Measurements from ENCODE around the gene ANGPTL2.

Gene ANGPTL2

DNA sequence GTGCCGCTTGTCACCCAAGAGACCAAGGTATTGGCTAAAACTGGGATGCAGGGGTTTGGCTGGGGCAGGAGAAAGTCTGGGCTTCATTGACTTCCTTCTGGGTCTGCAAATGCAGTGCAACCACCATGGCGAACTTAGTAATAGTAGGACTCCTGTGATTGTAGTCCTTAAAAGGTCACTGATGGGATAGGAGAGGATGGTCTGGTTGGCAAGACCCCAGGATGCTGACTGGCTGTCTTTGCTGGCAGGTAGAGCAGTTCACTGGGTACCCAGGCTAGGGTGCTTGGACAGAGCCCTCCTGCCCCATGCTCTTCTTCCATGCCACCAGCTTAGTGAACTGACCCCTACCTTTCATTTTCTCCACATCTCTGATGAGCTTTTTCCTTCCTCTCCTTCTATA, 37.2 kb downstream of the ANGPTL2 start:
- no peak for DNase-seq (ENCODE audit: low read depth)
- TF ChIP-seq, protein P1, sequence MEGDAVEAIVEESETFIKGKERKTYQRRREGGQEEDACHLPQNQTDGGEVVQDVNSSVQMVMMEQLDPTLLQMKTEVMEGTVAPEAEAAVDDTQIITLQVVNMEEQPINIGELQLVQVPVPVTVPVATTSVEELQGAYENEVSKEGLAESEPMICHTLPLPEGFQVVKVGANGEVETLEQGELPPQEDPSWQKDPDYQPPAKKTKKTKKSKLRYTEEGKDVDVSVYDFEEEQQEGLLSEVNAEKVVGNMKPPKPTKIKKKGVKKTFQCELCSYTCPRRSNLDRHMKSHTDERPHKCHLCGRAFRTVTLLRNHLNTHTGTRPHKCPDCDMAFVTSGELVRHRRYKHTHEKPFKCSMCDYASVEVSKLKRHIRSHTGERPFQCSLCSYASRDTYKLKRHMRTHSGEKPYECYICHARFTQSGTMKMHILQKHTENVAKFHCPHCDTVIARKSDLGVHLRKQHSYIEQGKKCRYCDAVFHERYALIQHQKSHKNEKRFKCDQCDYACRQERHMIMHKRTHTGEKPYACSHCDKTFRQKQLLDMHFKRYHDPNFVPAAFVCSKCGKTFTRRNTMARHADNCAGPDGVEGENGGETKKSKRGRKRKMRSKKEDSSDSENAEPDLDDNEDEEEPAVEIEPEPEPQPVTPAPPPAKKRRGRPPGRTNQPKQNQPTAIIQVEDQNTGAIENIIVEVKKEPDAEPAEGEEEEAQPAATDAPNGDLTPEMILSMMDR (IDR thresholded peaks at IDR 0.05; ENCODE audit: control insufficient read depth, insufficient read depth, low read depth, low read length, missing control alignments): no peak
- H3K4me3 ChIP-seq (ENCODE audit: control insufficient read depth, low read depth, low read length): no peak overlapping the region

GRCh38 chr9:127084076-127085039, 38.1 kb downstream of the ANGPTL2 start:
- H3K4me3 ChIP-seq (ENCODE audit: control insufficient read depth, low read depth, low read length): no peak overlapping the region
- TF ChIP-seq, protein P1 (IDR thresholded peaks at IDR 0.05; ENCODE audit: control insufficient read depth, insufficient read depth, low read depth, low read length, missing control alignments): no peak
- DNase-seq (ENCODE audit: low read depth): no peak

GRCh38 chr9:127083138-127083980, 39.1 kb downstream of the ANGPTL2 start:
- H3K4me3 ChIP-seq (ENCODE audit: control insufficient read depth, low read depth, low read length): no peak overlapping the region
- no peak for DNase-seq (ENCODE audit: low read depth)
- TF ChIP-seq, protein P1 (IDR thresholded peaks at IDR 0.05; ENCODE audit: control insufficient read depth, insufficient read depth, low read depth, low read length, missing control alignments): no peak

GRCh38 chr9:127081250-127082185, 40.9 kb downstream of the ANGPTL2 start:
- no peak for DNase-seq (ENCODE audit: low read depth)
- H3K4me3 ChIP-seq (ENCODE audit: control insufficient read depth, low read depth, low read length): no peak overlapping the region
- TF ChIP-seq, protein P1 (IDR thresholded peaks at IDR 0.05; ENCODE audit: control insufficient read depth, insufficient read depth, low read depth, low read length, missing control alignments): no peak

DNA sequence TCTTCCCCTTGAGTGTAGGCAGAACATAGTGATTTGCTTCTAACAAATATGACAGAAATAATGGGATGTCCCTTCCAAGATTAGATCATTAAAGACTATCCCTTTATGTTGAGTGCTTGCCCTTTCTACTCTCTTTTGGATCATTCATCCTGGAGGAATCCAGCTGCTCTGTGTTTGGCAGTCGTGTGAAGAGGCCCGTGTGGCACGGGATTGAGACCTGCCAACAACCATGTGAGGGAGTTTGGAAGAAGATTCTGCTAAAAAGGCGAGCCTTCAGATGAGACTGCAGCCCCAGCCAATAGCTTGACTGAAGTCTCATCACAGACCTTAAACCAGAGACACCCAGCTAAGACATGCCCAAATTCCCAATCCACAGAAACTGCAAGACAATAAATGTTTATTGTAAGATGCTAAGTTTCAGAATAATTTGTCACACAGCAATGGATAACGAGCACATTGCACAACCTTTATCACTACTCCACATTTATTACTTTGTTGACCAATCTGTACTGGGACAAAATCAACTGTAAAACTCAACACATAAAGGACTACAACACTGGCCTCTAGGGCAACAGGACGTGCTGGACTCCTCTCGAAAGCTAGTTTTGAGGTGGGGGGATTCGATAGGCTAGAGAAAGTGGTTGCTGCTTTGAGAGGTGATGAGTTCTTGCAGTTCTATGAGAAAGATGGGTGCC, 42.8 kb downstream of the ANGPTL2 start:
- H3K4me3 ChIP-seq (ENCODE audit: control insufficient read depth, low read depth, low read length): no peak overlapping the region
- TF ChIP-seq, protein P1 (IDR thresholded peaks at IDR 0.05; ENCODE audit: control insufficient read depth, insufficient read depth, low read depth, low read length, missing control alignments): no peak
- DNase-seq (ENCODE audit: low read depth): no peak

Measured in AG09309 (cell line).